ENCODE measurements around the gene RPS16. TPM values are rescaled to one million over a fixed set of nuclear protein-coding genes. Genes with fewer than 3 reads are reported as not detected.

The RPS16 gene
- total and polyA plus RNA-seq, 2 of the 13 experiments (the other 11 are each of a cell fraction or from before 2014, with no cell fraction given): 488 to 2,583 TPM

DNA sequence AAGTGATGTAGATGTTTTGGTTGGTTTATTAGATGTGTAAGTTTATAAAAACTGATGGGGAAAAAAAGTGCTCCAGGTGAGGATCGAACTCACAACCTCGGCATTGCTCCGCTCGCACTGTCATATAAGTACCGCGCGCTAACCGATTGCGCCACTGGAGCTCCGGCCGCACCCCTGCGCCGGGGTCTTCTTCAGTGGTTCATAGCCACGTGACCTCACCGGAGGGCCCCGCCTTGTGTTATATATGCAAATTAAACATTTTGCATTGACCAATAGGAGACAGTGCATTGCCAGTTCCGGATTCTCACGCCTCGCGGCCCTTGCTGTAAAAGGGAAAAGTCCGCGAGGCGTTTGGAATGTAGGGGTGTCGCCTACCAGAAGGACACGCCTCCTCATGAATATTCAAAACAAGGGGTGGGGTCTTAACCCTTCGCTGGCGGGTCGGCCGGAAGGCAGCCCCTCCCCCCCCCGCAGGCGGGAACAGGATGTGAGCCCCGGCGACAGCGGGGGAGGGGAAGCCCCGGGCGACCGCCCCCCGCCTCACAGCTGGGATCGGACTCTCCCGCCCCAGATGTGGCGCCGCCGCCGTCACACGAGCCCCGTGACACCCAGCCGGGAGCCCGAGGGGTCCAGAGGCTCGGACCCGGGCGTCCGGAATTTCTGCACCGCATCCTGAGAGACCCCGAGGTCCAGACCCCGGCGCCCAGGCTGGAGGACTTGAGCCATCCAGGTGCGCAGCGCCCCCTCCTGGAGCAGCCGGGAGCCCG lies 23.5 kb downstream of the RPS16 start, which contains the start of gene PLEKHG2 (continued):
- peak in 1 of 2 experiments; percentile 56; a peak in 2 of 4 replicates for TF ChIP-seq KLF16 (CRISPR knock-in tag; IDR thresholded peaks at IDR 0.05)
- no peak for TF ChIP-seq ZNF562 (CRISPR knock-in tag; IDR thresholded peaks at IDR 0.05; ENCODE audit: borderline replicate concordance)
- no peak for TF ChIP-seq ZNF354B (CRISPR knock-in tag; IDR thresholded peaks at IDR 0.05)
- TF ChIP-seq, protein P1, sequence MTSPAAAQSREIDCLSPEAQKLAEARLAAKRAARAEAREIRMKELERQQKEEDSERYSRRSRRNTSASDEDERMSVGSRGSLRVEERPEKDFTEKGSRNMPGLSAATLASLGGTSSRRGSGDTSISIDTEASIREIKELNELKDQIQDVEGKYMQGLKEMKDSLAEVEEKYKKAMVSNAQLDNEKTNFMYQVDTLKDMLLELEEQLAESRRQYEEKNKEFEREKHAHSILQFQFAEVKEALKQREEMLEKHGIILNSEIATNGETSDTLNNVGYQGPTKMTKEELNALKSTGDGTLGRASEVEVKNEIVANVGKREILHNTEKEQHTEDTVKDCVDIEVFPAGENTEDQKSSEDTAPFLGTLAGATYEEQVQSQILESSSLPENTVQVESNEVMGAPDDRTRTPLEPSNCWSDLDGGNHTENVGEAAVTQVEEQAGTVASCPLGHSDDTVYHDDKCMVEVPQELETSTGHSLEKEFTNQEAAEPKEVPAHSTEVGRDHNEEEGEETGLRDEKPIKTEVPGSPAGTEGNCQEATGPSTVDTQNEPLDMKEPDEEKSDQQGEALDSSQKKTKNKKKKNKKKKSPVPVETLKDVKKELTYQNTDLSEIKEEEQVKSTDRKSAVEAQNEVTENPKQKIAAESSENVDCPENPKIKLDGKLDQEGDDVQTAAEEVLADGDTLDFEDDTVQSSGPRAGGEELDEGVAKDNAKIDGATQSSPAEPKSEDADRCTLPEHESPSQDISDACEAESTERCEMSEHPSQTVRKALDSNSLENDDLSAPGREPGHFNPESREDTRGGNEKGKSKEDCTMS (CRISPR knock-in tag; conservative IDR thresholded peaks at IDR 0.05): no peak
- no peak for TF ChIP-seq ZNF879 (CRISPR knock-in tag; IDR thresholded peaks at IDR 0.05)
- peak; percentile 79 for TF ChIP-seq KDM3A (CRISPR knock-in tag; IDR thresholded peaks at IDR 0.05; ENCODE audit: low read depth)
- TF ChIP-seq, protein P2, sequence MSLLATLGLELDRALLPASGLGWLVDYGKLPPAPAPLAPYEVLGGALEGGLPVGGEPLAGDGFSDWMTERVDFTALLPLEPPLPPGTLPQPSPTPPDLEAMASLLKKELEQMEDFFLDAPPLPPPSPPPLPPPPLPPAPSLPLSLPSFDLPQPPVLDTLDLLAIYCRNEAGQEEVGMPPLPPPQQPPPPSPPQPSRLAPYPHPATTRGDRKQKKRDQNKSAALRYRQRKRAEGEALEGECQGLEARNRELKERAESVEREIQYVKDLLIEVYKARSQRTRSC (CRISPR knock-in tag; IDR thresholded peaks at IDR 0.05; ENCODE audit: low read depth): 0 out of 2 replicates have a peak, but pooled peaks have one; percentile 76
- peak; percentile 91; the same call in 1 of the 2 replicates for TF ChIP-seq KLF12 (CRISPR knock-in tag; IDR thresholded peaks at IDR 0.05; ENCODE audit: borderline replicate concordance)
- TF ChIP-seq PHB2 (IDR thresholded peaks at IDR 0.05; ENCODE audit: partially characterized antibody): no peak
- no peak for TF ChIP-seq ZNF138 (CRISPR knock-in tag; IDR thresholded peaks at IDR 0.05; ENCODE audit: low read depth)
- peak; percentile 84 for TF ChIP-seq U2AF1 (optimal IDR thresholded peaks at IDR 0.05; ENCODE audit: low read depth, low read length)
- TF ChIP-seq ZNF124 (CRISPR knock-in tag; IDR thresholded peaks at IDR 0.05): no peak
- TF ChIP-seq, protein P3, sequence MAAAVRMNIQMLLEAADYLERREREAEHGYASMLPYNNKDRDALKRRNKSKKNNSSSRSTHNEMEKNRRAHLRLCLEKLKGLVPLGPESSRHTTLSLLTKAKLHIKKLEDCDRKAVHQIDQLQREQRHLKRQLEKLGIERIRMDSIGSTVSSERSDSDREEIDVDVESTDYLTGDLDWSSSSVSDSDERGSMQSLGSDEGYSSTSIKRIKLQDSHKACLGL (CRISPR knock-in tag; IDR thresholded peaks at IDR 0.05): no peak
- TF ChIP-seq ZSCAN30 (CRISPR knock-in tag; IDR thresholded peaks at IDR 0.05): 0 out of 2 replicates have a peak, but pooled peaks have one; percentile 19
- TF ChIP-seq ZNF674 (CRISPR knock-in tag; IDR thresholded peaks at IDR 0.05; ENCODE audit: low read depth): no peak
- no peak for TF ChIP-seq FOXC1 (CRISPR knock-in tag; IDR thresholded peaks at IDR 0.05; ENCODE audit: borderline replicate concordance)
- TF ChIP-seq PHF20 (CRISPR knock-in tag; IDR thresholded peaks at IDR 0.05): no peak; the same call in none of the 2 replicates
- TF ChIP-seq HCFC1 (IDR thresholded peaks at IDR 0.05; ENCODE audit: low read depth, low read length): 0 out of 2 replicates have a peak, but pooled peaks have one; percentile 24
- TF ChIP-seq ZNF569 (CRISPR knock-in tag; IDR thresholded peaks at IDR 0.05; ENCODE audit: borderline replicate concordance): no peak
- peak; percentile 67 for TF ChIP-seq CCAR2 (optimal IDR thresholded peaks at IDR 0.05; ENCODE audit: low read depth, low read length)
- peak; percentile 35; the same call in 1 of the 2 replicates for TF ChIP-seq TSC22D2 (CRISPR knock-in tag; IDR thresholded peaks at IDR 0.05; ENCODE audit: borderline replicate concordance)
- TF ChIP-seq, protein P4, sequence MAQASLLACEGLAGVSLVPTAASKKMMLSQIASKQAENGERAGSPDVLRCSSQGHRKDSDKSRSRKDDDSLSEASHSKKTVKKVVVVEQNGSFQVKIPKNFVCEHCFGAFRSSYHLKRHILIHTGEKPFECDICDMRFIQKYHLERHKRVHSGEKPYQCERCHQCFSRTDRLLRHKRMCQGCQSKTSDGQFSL (CRISPR knock-in tag; IDR thresholded peaks at IDR 0.05): peak; percentile 68; the same call in 1 of the 2 replicates
- TF ChIP-seq ZNF136 (CRISPR knock-in tag; IDR thresholded peaks at IDR 0.05; ENCODE audit: low read depth): no peak
- no peak for TF ChIP-seq ZFP41 (CRISPR knock-in tag; IDR thresholded peaks at IDR 0.05; ENCODE audit: borderline replicate concordance)
- TF ChIP-seq, protein P5, sequence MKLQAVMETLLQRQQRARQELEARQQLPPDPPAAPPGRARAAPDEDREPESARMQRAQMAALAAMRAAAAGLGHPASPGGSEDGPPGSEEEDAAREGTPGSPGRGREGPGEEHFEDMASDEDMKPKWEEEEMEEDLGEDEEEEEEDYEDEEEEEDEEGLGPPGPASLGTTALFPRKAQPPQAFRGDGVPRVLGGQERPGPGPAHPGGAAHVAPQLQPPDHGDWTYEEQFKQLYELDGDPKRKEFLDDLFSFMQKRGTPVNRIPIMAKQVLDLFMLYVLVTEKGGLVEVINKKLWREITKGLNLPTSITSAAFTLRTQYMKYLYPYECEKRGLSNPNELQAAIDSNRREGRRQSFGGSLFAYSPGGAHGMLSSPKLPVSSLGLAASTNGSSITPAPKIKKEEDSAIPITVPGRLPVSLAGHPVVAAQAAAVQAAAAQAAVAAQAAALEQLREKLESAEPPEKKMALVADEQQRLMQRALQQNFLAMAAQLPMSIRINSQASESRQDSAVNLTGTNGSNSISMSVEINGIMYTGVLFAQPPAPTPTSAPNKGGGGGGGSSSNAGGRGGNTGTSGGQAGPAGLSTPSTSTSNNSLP (IDR thresholded peaks at IDR 0.05; ENCODE audit: low read depth, low read length): peak; percentile 93

Data from HepG2 (cell line).